ENCODE measurements around the gene THSD4. TPM values are rescaled to one million over a fixed set of nuclear protein-coding genes. Genes with fewer than 3 reads are reported as not detected.

The THSD4 gene
- total RNA-seq, 2 experiments from 2014 or later, result not detected

GRCh38 chr15:71742964-71743363 is 627.7 kb downstream of the THSD4 start:
- Mint-ChIP-seq H3K9me3 (ENCODE audit: insufficient read depth) (no peaks in the 10 kb centered on the region), H3K27me3 (ENCODE audit: low read depth) (peaks cover 4% of the 10 kb centered on the region), H3K27ac (no peak overlapping the region), H3K4me1 (ENCODE audit: low read depth) (no peaks in the 10 kb centered on the region), H3K4me3 (no peak overlapping the region), H3K36me3 (ENCODE audit: low read depth) (no peaks in the 10 kb centered on the region)
- ChIA-PET CTCF (interaction anchor here (0.8 to 3.6 kb wide), 14 partner anchors 10 to 420 kb away, joined by 3 to 40 read pairs (median 5); no protein-coding TSS in a partner anchor), POLR2A (no interaction called here)
- ATAC-seq (no peak), DNase-seq (no peak)

- Mint-ChIP-seq H3K27me3 (ENCODE audit: low read depth) (peaks cover 4% of the 10 kb centered on the region), H3K4me3 (no peak overlapping the region), H3K27ac (no peak overlapping the region), H3K9me3 (ENCODE audit: insufficient read depth) (no peaks in the 10 kb centered on the region), H3K36me3 (ENCODE audit: low read depth) (no peaks in the 10 kb centered on the region), H3K4me1 (ENCODE audit: low read depth) (no peaks in the 10 kb centered on the region)
- ChIA-PET POLR2A (no interaction called here), CTCF (interaction anchor here (0.6 to 3.6 kb wide), 23 partner anchors 9 to 425 kb away, joined by 3 to 40 read pairs (median 5); no protein-coding TSS in a partner anchor)
- ATAC-seq (no peak), DNase-seq (peak; percentile 71)
Observed at GRCh38 chr15:71743861-71744382, 628.7 kb downstream of the THSD4 start.

- Mint-ChIP-seq H3K4me1 (ENCODE audit: low read depth) (no peaks in the 10 kb centered on the region), H3K27ac (no peak overlapping the region), H3K36me3 (ENCODE audit: low read depth) (no peaks in the 10 kb centered on the region), H3K9me3 (ENCODE audit: insufficient read depth) (no peaks in the 10 kb centered on the region), H3K27me3 (ENCODE audit: low read depth) (peaks cover 13% of the 10 kb centered on the region), H3K4me3 (no peak overlapping the region)
- ChIA-PET POLR2A (no interaction called here), CTCF (no interaction called here)
- ATAC-seq, result no peak
- DNase-seq, result no peak
Observed at GRCh38 chr15:71746719-71747118, 631.4 kb downstream of the THSD4 start.

GRCh38 chr15:71747128-71748083 is 632.1 kb downstream of the THSD4 start:
- peaks cover 2% of the 10 kb centered on the region for H3K4me1 Mint-ChIP-seq (ENCODE audit: low read depth)
- no peak overlapping the region for H3K27ac Mint-ChIP-seq
- no peaks in the 10 kb centered on the region for H3K36me3 Mint-ChIP-seq (ENCODE audit: low read depth)
- ATAC-seq (no peak), DNase-seq (no peak)
- CTCF ChIA-PET, result no interaction called here
- POLR2A ChIA-PET, result no interaction called here
- peaks cover 17% of the 10 kb centered on the region for H3K27me3 Mint-ChIP-seq (ENCODE audit: low read depth)
- H3K9me3 Mint-ChIP-seq (ENCODE audit: insufficient read depth), result no peaks in the 10 kb centered on the region
- H3K4me3 Mint-ChIP-seq, result no peak overlapping the region

GRCh38 chr15:71748293-71748718 is 633.0 kb downstream of the THSD4 start:
- CTCF ChIA-PET, result no interaction called here
- POLR2A ChIA-PET, result no interaction called here
- H3K9me3 Mint-ChIP-seq (ENCODE audit: insufficient read depth), result no peaks in the 10 kb centered on the region
- H3K36me3 Mint-ChIP-seq (ENCODE audit: low read depth), result no peaks in the 10 kb centered on the region
- H3K27me3 Mint-ChIP-seq (ENCODE audit: low read depth), result peaks cover 18% of the 10 kb centered on the region
- H3K4me3 Mint-ChIP-seq, result no peak overlapping the region
- peaks cover 6% of the 10 kb centered on the region for H3K4me1 Mint-ChIP-seq (ENCODE audit: low read depth)
- no peak overlapping the region for H3K27ac Mint-ChIP-seq
- DNase-seq, result no peak
- no peak for ATAC-seq

- no peak for ATAC-seq
- ChIA-PET CTCF (interaction anchor here (4.0 kb wide), 1 partner anchor 407 kb away, joined by 24 read pairs; no protein-coding TSS in a partner anchor), POLR2A (no interaction called here)
- H3K27ac Mint-ChIP-seq, result no peak overlapping the region
- H3K36me3 Mint-ChIP-seq (ENCODE audit: low read depth), result no peaks in the 10 kb centered on the region
- H3K4me1 Mint-ChIP-seq (ENCODE audit: low read depth), result peaks cover 6% of the 10 kb centered on the region
- no peaks in the 10 kb centered on the region for H3K9me3 Mint-ChIP-seq (ENCODE audit: insufficient read depth)
- DNase-seq, result no peak
- H3K27me3 Mint-ChIP-seq (ENCODE audit: low read depth), result peaks cover 18% of the 10 kb centered on the region
- no peak overlapping the region for H3K4me3 Mint-ChIP-seq
Observed at GRCh38 chr15:71749500-71749899, 634.2 kb downstream of the THSD4 start.

GRCh38 chr15:71752128-71752527 is 636.9 kb downstream of the THSD4 start:
- no peaks in the 10 kb centered on the region for H3K36me3 Mint-ChIP-seq (ENCODE audit: low read depth)
- POLR2A ChIA-PET, result no interaction called here
- CTCF ChIA-PET, result interaction anchor here (0.8 to 4.9 kb wide), 12 partner anchors 8 to 405 kb away, joined by 3 to 40 read pairs (median 4); no protein-coding TSS in a partner anchor
- H3K4me1 Mint-ChIP-seq (ENCODE audit: low read depth), result peaks cover 6% of the 10 kb centered on the region
- H3K27ac Mint-ChIP-seq, result no peak overlapping the region
- peaks cover 17% of the 10 kb centered on the region for H3K27me3 Mint-ChIP-seq (ENCODE audit: low read depth)
- H3K9me3 Mint-ChIP-seq (ENCODE audit: insufficient read depth), result no peaks in the 10 kb centered on the region
- H3K4me3 Mint-ChIP-seq, result no peak overlapping the region
- no peak for ATAC-seq
- no peak for DNase-seq

- DNase-seq, result peak; percentile 24
- peaks cover 6% of the 10 kb centered on the region for H3K4me1 Mint-ChIP-seq (ENCODE audit: low read depth)
Observed at GRCh38 chr15:71752604-71753289, 637.5 kb downstream of the THSD4 start.

GRCh38 chr15:71753346-71753745 is 638.1 kb downstream of the THSD4 start:
- no peak overlapping the region for H3K27ac Mint-ChIP-seq
- H3K4me3 Mint-ChIP-seq, result no peak overlapping the region
- DNase-seq, result no peak
- ChIA-PET CTCF (interaction anchor here (0.8 to 4.9 kb wide), 9 partner anchors 9 to 403 kb away, joined by 3 to 40 read pairs (median 5); no protein-coding TSS in a partner anchor), POLR2A (no interaction called here)
- H3K27me3 Mint-ChIP-seq (ENCODE audit: low read depth), result peaks cover 17% of the 10 kb centered on the region
- H3K4me1 Mint-ChIP-seq (ENCODE audit: low read depth), result peaks cover 6% of the 10 kb centered on the region
- H3K36me3 Mint-ChIP-seq (ENCODE audit: low read depth), result no peaks in the 10 kb centered on the region
- ATAC-seq, result no peak
- H3K9me3 Mint-ChIP-seq (ENCODE audit: insufficient read depth), result no peaks in the 10 kb centered on the region

More at GRCh38 chr15:71752604-71753289, 637.5 kb downstream of the THSD4 start:
- CTCF ChIA-PET, result interaction anchor here (0.8 to 4.9 kb wide), 13 partner anchors 9 to 404 kb away, joined by 3 to 40 read pairs (median 3); no protein-coding TSS in a partner anchor
- POLR2A ChIA-PET, result no interaction called here
- H3K9me3 Mint-ChIP-seq (ENCODE audit: insufficient read depth), result no peaks in the 10 kb centered on the region
- ATAC-seq, result no peak
- H3K27ac Mint-ChIP-seq, result no peak overlapping the region
- H3K4me3 Mint-ChIP-seq, result no peak overlapping the region
- no peaks in the 10 kb centered on the region for H3K36me3 Mint-ChIP-seq (ENCODE audit: low read depth)
- peaks cover 17% of the 10 kb centered on the region for H3K27me3 Mint-ChIP-seq (ENCODE audit: low read depth)

- DNase-seq (no peak), ATAC-seq (no peak)
- no peaks in the 10 kb centered on the region for H3K36me3 Mint-ChIP-seq (ENCODE audit: low read depth)
- peaks cover 6% of the 10 kb centered on the region for H3K4me1 Mint-ChIP-seq (ENCODE audit: low read depth)
- peaks cover 17% of the 10 kb centered on the region for H3K27me3 Mint-ChIP-seq (ENCODE audit: low read depth)
- no peak overlapping the region for H3K27ac Mint-ChIP-seq
- no peak overlapping the region for H3K4me3 Mint-ChIP-seq
- ChIA-PET POLR2A (no interaction called here), CTCF (interaction anchor here (3.7 to 4.9 kb wide), 2 partner anchors 11 to 47 kb away, joined by 21 to 40 read pairs; no protein-coding TSS in a partner anchor)
- H3K9me3 Mint-ChIP-seq (ENCODE audit: insufficient read depth), result no peaks in the 10 kb centered on the region
Observed at GRCh38 chr15:71754660-71755059, 639.4 kb downstream of the THSD4 start.

- no peak overlapping the region for H3K4me3 Mint-ChIP-seq
- H3K36me3 Mint-ChIP-seq (ENCODE audit: low read depth), result no peaks in the 10 kb centered on the region
- ChIA-PET POLR2A (no interaction called here), CTCF (interaction anchor here (3.7 to 4.9 kb wide), 2 partner anchors 11 to 46 kb away, joined by 21 to 40 read pairs; no protein-coding TSS in a partner anchor)
- ATAC-seq (no peak), DNase-seq (no peak)
- H3K9me3 Mint-ChIP-seq (ENCODE audit: insufficient read depth), result peaks cover 2% of the 10 kb centered on the region
- H3K27ac Mint-ChIP-seq, result no peak overlapping the region
- peaks cover 6% of the 10 kb centered on the region for H3K4me1 Mint-ChIP-seq (ENCODE audit: low read depth)
- H3K27me3 Mint-ChIP-seq (ENCODE audit: low read depth), result peaks cover 17% of the 10 kb centered on the region
Observed at GRCh38 chr15:71755092-71755970, 640.1 kb downstream of the THSD4 start.

All from activated CD8-positive, alpha-beta T cell treated with anti-CD3 and anti-CD28 coated beads, Interleukin-2, amount 10 ng/mL, durations not matched to agents 7 days and 5 days (primary cell).